HG03135 (cell line): ENCODE measurements around the gene CCNL2.
"Not testable (repeated sequence)": the region's sequence is repeated elsewhere in the genome, so short reads cannot be mapped to it uniquely, and the experiment has no call there.

Source experiments
- ATAC-seq: cut with Tn5 transposase; IDR thresholded peaks from one replicate; pipeline ENCODE4 v1.9.1; 2021; ENCODE audit warnings: mild to moderate bottlenecking, moderate library complexity; ENCODE audit not compliant: unreplicated experiment

The CCNL2 gene

DNA sequence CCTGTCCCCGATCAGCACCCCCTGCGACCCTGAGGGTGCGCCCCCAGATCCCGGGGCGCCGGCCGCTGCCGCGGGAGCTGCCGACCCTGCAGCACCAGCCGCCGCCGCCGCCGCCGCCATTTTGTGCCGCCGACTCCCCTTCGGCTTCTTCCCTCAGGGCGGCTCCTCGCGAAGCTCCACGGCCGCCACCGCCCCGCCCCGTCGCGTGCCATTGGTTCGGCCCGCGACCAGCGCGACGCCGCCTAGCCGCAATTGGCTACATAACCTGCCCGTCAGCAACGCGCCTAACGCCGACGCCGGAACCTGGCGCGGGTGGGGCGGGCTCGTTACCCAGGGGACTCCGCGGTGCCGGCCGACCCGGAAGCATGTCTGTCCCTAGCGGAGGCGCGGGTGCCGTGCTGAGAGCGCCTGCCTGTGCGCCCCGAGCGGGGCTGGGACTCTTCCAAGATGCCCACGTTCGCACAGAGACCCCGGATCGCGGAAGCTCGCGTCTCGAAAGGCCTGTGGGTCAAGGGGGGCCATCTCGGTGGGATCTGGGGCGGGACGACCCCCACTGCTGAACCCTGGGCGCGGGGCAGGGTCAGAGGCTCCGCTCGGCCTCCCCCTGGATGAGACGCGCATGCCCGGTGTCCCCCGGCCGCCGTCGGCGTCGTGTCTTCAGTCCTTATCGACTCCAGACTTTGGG is at the start of gene CCNL2:
CCNL2 (minus strand) TSS at position 149 of the 685 bp plus-strand sequence; CDS start at position 120, 29 bp downstream.
- ATAC-seq: peak; percentile 93

DNA sequence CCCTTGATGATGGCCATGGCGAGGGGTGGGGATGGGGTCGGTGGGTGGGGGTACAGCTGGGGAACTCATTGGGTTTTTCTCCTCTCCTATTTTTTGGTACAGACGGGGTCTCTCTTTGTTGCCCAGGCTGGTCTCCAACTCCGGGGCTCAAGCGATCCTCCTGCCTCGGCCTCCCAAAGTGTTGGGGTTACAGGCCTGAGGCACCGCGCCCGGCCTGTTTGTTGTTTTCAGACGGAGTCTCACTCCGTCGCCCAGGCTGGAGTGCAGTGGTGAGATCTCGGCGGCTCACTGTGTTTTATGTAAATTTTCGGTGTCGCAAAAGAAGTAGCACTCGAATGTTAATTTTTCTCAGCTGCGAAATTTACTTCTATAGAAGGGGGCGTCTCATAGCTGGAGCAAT is 47.5 kb upstream of the CCNL2 start:
- not testable (repeated sequence) for ATAC-seq

DNA sequence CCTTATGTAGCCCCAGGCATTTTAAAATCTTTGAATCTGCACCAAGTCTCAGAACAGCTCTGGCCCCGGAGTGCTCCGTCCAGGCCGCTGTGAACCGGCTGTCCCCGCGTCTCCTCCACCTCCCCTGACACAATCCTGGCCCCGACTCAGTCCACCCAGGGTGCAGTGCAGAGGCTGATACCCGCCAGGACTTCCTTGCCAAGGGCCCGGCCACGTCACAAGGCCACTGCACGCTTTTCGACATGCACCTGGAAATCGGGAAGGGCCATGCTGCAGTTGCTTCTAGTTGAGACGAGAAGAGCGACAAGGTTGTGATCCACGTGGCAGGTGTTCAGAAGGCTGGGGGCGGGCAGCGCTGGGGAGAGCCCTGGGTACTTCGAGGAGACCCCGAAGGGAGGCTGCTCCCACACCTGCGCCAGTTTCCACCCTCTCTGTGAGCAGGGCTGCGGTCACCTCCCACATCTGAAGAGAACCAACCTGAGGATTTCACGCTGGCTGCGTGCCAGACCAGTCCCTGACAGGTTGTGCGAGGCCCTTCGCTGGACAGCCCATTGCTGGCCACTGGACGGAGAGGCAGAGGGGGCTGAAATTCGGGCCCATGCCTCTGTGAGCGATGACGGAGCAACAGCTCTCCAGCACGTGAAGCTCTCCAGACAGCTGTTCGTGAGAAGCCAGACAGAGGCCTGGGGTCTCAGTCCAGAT is 43.1 kb upstream of the CCNL2 start:
- ATAC-seq: no peak

DNA sequence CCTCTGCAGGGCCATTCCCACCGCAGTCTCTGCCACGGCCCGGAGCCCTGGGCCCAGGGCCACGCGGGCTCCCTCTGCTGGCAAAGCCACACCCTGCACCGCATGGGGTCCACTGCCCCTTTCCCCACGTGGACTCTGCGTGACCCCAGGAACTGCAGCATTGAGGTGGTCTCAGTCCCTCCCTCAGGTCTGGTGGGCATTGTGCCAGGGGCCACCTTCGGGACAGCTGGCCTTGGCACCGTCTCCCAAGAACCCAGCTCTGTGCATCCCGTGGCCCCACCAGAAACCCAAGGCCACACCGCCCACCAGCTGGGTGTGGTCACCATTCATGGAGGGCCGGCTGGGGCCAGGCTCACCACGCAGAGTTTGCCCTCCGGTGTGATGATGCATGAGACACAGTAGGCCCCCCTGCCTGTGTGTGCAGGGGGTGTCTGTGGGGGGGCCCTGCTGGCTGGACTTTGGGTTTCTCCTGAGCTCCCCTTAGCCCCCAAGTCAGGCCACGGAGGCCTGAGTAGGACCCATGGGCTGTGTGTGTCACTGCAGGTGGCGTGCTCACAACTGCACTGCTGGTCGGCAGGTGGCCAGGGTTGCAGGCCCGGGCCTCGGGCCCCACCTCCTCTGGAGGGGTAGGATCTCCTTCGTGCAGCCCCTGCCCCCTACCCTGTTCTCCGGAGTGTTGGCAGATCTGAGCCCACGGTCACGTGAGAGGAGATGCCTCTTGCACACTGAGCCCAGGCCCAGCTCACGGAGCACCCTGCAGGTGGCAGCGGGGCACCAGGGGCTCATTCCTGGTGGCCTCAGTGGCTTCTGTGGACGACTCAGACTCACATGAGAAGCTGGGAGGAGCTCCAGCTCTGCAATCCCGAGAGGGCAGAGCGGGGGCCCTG is 42.1 kb upstream of the CCNL2 start:
- ATAC-seq: no peak

DNA sequence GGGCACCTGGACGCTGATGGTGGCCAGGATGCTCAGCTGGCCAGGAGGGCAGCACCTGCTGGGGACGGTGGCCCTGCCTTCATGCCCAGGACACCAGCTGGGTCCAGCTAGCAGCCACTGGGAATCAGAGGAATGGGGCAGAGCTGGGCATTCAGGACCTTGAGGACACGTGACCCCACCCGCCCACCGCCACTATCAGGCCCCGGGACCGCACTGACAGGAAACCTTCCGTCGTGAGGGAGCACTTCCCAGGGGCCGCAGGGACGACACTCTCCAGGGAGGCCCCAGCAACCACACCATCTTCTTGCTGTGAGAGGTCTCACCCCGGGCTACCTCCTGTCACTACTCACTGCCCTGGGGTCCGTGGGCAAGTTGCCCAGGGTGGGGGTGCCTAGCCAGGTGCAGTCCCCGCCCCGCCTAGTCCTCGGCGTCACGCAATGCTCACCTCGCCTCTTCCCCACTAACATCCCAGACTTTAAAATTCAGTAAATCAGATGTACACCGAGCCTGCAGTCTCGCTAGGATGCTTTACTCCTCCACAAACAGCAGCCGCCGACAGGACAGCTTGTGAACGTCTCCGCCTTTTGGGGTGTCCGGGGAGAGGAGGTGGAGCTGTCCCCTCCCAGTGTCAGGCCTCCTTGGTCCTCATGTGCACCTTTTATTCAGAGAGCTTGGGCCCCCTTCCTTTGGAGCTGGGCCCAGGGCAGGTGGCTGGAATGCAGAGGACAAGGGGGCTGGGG is 41.3 kb upstream of the CCNL2 start:
- no peak for ATAC-seq

DNA sequence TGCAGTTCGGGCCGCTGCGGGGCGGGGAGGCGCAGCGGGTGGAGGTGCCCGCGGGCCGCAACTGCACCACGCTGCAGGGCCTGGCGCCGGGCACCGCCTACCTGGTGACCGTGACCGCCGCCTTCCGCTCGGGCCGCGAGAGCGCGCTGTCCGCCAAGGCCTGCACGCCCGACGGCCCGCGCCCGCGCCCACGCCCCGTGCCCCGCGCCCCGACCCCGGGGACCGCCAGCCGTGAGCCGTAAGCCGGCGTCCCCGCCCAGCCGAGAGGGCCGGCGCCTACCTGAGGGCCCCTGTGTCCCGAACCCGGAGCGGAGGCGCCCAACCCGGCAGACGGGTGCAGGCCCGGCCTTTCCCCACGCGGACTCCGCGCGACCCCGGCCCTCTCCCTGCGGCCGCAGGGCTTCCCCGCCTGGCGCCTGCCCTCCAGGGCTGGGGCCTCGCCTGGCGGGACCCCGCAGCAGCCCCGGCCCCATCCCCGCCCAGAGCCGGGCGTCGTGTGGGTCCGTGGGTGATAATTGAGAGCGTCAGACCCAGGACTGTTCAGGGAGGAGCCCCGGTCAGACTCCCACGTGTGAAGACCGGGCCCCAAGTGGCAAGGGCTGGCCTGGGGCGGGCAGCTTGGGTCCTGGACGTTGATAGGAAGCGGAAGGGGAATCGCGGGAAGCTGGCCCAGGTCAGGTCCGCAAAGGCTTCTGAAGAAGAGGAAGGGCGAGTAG is 40.6 kb upstream of the CCNL2 start:
- no peak for ATAC-seq

DNA sequence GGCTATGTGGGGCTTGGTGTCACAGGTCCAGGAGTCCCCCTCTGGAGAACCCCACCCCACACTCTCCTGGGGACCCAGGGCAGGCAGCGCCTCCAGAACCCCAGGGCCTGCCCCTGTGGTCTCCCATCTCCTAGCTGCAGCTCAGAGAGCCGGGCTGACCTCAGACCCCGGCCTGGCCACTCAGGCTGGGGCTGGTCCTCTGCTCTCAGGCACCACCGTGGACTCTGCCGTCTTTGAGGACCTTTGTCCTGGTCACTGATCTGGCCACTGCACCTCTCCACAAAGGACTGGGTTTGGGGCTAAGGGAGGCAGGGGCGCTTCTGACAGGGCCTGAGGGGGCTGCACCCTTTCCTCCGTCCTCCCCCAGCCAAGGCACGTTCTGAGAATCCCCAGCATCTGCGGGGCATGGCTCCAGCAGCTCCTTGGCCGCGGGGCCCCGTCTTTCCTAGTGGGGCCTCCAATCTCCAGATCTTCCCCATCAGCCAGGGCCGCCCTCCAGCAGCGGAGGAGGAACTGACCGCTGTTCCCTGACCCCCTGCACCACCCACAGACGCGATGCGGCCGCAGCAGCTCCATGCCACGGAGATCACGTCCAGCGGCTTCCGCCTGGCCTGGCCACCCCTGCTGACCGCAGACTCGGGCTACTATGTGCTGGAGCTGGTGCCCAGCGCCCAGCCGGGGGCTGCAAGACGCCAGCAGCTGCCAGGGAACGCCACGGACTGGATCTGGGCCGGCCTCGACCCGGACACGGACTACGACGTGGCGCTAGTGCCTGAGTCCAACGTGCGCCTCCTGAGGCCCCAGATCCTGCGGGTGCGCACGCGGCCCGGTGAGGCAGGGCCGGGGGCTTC is 39.6 kb upstream of the CCNL2 start:
- no peak for ATAC-seq

DNA sequence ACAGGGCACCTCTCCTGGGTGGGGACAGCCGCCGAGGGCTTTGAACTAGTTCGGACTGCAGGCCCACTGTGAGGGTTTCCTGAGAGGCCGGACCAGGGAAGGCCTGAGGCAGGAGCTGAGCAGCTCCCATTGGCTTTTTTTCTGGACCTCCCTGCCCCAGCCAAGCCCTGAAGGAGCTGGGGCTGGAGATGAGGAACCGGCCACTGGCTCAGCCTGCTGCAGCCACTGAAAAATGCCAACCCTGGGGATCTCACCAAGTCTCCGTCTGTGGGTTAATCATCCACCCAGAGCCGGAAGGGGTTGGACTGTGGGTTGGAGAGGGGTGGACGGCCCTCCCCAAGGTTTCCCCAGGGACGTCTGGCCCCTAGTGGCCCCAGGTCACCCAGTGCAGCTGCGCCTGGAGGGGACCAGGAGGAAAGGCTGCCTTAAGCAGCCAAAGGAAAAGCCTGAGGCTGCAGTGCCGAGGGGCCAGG is 38.8 kb upstream of the CCNL2 start:
- ATAC-seq: no peak

DNA sequence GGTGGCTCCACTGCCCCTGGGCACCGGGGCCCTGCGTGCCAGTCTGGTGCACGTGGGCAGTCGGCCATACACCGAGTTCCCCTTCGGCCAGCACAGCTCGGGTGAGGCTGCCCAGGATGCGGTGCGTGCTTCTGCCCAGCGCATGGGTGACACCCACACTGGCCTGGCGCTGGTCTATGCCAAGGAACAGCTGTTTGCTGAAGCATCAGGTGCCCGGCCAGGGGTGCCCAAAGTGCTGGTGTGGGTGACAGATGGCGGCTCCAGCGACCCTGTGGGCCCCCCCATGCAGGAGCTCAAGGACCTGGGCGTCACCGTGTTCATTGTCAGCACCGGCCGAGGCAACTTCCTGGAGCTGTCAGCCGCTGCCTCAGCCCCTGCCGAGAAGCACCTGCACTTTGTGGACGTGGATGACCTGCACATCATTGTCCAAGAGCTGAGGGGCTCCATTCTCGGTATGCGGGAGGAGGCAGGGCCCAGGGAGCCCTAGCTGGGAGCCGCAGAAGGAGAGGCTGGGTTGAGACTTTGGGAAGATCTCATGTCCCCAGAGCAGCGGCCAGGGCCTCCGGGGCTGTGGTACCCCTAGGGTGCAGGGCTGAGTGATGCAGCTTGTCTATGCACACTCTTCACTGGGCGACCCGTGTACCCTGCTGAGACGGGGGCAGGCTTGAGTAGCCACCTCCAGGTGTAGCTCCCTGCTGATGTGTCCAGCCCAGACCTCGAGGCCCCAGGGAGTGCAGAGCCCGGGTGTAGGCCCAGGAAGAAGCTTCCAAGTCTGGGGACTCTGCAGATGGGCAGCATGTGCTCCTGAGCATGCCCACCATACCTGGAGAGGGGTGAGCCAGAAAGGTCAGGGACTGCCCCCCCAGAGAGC is 38.1 kb upstream of the CCNL2 start:
- ATAC-seq: no peak

DNA sequence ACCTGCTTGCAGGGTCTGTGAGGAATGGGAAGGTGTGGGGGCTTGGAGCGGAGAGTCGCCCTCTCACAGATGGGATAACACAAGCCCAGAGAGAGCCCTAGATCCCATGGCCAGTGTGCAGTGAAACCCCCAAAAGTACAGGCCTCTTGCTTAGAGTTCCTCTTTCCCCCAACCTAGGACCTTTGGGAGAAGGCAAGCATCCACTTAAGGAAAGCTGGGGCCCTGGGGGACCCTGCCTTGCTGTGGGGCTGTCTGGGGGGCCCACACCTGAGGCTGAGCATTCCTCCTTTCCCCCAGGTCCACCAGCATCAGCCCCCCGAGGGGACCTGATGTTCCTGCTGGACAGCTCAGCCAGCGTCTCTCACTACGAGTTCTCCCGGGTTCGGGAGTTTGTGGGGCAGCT is 37.5 kb upstream of the CCNL2 start:
- ATAC-seq: no peak

DNA sequence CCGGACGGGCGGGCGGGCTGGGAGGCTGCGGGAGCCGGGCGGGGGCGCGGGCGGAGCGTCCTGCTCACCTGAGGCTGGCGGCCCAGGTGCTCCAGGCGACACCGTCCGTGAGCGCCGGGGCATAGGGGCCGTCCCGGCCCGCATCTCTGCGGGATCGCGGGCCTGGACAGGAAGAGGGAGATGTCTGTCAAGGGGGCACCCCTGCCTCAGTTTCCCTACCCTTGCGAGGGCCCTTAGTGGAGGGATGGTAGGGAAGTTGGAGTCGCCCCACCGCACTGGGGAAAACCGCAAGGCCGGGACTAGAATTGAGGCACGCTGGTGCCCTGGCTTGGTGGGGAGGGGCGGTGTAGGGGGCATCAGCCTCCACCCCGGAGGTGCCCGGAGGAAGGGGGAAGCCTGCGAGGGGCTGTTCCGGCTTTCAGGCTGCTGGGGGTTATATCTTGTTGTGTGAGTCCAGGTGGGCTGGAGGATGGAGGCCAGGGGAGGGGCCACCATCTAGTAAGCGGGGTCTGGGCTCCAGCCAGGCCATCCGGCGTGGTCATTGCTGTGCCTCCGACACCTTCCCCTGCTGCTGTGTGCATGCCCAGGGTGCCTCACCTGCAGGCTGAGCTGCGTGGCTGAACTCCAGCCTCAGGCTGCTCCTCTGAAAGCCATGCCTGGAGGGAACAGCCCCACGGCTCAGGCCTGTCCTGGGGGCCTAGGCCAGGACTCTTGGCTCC is 36.9 kb upstream of the CCNL2 start:
- no peak for ATAC-seq

DNA sequence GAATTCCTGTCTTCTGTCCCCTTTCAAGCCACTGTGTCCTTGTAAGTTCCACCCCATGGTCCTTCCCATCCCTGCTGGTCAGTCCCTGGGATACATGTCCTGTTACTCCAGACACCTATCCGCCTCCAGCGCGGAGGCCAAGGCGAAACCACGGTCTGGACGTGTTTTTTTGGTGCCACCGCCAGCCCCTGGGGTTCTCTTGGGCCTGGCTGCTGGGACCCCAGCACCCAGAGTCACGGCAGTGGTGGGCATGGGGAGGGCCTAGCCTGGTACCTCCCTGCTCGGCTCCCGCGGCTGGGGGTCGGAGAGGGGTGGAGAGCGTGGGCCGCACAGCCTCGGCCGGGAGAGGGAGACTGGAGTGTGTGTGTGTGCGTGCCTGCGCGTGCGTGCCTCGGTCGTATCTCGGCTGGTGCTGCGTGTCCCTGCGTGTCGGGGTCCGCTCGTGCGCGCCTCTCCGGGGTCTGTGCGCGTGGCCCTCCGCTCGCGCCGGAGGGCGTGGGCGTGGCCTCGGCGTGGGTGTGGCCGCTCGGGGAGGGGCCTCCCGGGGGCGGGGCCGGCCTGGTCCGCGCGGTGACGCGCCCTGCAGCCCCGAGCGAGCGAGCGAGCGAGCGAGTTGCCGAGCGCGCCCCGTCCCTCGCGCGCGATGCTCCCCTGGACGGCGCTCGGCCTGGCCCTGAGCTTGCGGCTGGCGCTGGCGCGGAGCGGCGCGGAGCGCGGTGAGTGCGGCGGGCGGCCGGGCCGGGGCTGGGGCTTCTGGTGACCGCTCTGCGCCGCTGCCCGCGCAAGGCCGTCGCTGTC is 36.2 kb upstream of the CCNL2 start, which contains the start of gene VWA1:
VWA1 (plus strand) TSS at position 585 of the 798 bp plus-strand sequence; CDS start at position 644, 59 bp downstream.
- no peak for ATAC-seq

DNA sequence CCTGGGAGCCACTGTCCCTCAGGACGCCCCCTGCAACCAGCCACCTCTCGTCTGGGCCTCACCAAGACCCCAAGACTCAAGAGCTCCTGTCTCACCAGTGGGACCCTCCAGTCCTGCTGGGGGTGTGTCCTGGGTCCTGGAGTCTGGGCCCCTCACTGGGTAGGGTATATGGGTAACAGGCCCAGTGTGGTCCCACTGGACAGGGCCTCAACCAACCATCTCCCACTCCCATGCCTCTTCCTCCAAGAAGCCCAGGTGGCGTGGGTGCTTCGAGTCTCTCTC is 35.6 kb upstream of the CCNL2 start:
- no peak for ATAC-seq

DNA sequence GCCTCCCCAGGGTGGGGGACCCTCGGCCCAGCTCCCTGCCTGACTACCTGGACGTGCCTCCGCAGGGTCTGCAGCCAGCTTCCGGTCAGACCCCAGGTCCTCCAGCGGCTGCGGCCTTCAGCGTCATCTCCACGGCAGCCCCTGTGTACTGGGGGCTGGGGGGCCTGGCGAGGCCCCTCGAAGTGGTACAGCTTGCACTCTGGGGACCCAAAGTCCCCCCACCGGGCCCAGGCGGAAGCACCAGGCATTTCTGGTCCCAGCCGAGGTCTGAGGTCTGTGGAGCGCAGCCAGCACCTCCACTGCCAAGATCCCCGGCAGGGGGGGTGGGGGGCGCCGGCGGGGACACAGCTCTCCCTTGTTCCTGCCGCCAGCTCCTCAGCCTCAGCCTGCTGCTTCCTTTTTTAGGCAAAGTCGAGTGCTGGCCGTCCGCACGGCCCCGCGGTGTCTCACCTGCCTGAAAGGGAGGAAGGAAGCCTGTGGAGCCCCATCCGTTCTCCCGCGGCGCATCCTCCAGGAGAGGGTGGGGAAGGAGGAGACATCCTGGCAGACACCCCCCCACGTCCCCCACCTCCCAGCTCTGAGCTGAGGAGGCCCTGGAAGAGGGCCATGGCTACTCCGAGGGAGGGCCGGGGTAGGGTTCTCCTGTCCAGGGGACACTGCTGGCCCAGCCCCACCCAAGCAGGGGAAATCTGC is 35.1 kb upstream of the CCNL2 start:
- ATAC-seq: no peak

DNA sequence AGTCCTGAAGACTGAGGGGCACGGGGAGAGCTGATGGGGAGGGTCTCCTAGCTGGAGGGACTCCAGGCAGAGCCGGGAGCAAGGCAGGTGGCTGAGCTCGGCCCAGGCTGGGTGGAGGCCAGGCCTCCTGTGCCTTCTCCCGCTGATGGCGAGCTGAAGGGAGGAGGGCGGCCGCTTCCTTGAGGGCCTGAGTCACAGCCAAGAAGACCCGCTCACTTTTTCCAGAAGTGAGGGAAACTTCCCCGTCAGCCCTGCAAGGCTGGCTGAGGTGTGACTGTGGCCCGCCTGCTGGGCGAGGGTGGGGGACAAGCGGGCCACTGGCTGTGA is 34.6 kb upstream of the CCNL2 start:
- no peak for ATAC-seq

DNA sequence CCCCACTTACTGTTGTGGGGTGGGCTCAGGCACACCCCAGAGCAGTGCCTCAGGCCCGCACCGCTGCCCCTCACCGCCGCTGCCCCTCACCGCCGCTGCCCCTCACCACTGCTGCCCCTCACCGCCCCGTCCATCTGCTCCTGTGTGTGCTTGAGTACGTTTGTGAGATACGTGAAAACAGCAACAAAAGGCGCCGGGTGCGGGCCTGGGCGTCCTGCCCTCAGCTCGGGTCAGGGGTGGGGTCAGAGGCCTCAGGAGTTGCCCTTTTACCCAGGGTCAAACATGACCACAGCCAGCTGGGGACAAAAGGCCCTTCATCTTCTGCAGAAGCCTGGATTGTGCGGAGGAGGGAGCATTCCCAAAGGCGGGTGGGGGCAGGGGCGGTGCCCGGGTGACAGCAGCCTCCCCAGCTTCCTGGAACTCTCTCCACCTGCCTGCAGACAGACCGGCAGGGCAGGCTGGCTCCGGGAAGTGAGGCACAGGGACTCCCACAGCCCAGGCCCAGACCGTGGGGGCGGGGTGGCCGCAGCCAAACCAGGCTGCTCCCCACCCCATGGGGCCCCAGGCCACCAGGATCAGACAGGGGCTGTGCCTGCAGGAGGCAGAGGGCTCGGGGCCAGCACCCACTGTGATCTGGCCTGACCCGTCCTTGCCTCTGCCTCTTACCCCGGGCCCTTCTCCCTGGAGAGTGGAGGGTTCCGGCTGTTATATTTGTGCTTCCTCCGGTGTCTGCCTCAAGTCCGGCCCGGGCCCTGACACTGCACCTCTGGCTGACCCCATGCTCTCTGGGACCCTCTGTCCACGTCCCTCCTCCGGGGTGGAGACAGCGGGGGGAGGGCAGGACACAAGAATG is 34.0 kb upstream of the CCNL2 start:
- ATAC-seq: no peak
